Thyroid gland (tissue), 4 donors: ENCODE data around the gene BNIP3. TPM values are rescaled to one million over a fixed set of nuclear protein-coding genes. Genes with fewer than 3 reads are reported as not detected.
A peak's percentile ranks its signal among the peaks of the same experiment; 100 is the strongest.

Source experiments
- DNase-seq, 2 donors: peaks; one replicate each; pipeline ENCODE4 v3.0.0-alpha.2; 2019
- H3K27ac ChIP-seq, 3 donors: fragments of 200-600 bp; sonication (generic); 1 replicate in 2 of 3; 2 replicates in 1 of 3; pipeline ENCODE4 v1.5.1; 2016 to 2019; ENCODE audit warnings: mild to moderate bottlenecking in 1 of 3, moderate library complexity in 1 of 3
- H3K27me3 ChIP-seq: fragments of 200-600 bp; sonication (generic); one replicate; pipeline ENCODE4 v1.5.1; 2019
- H3K36me3 ChIP-seq, 2 donors: fragments of 200-600 bp; sonication (generic); one replicate each; pipeline ENCODE4 v1.5.1; 2016 to 2019
- H3K4me1 ChIP-seq, 2 donors: fragments of 200-600 bp; sonication (generic); one replicate each; pipeline ENCODE4 v1.5.1; 2017 to 2019
- H3K4me3 ChIP-seq, 3 donors: fragments of 200-600 bp; sonication (generic); replicated peaks in 1 of 3; 1 replicate in 2 of 3; 2 replicates in 1 of 3; pipeline ENCODE4 v1.5.1; 2016; ENCODE audit warnings: mild to moderate bottlenecking in 1 of 3
- H3K9me3 ChIP-seq: fragments of 200-600 bp; sonication (generic); one replicate; pipeline ENCODE4 v1.5.1; 2017
- POLR2A ChIP-seq, 2 donors: fragments of 450-650 bp; IDR thresholded peaks; one replicate each; pipeline ENCODE4 v1.6.1; 2017; ENCODE audit warnings: antibody characterized with exemption in 2 of 2, mild to moderate bottlenecking in 2 of 2, moderate library complexity in 1 of 2
- WGBS, 2 donors: methylation state at CpG; one replicate each; pipeline ENCODE4 v1.1.5; 2017; 5-methylcytosine and 5-hydroxymethylcytosine counted together
- intact Hi-C: fragments of 100-400 bp; cut with DNase I; formaldehyde crosslinking; loops from one replicate; pipeline ENCODE4 v1.15.1; 2023
- total RNA-seq, 4 donors: library from RNA; depleted of rRNA; stranded (reverse); fragments of >200 nt; gene quantifications; one replicate each; pipeline ENCODE4 v1.2.3, GENCODE V29; 2016
- TF ChIP-seq, protein P1 (sequence below), 6 experiments: fragments of 200-600 bp in 3 of 6; fragments of 450-650 bp in 3 of 6; sonication (generic) in 3 of 6; IDR thresholded peaks; one replicate each; pipeline ENCODE4 v1.5.1; 2016 to 2019; ENCODE audit warnings: antibody characterized with exemption in 6 of 6, mild to moderate bottlenecking in 2 of 6, inconsistent platforms in 1 of 6, moderate library complexity in 1 of 6

Gene BNIP3
- total RNA-seq, 4 donors from 2014 or later = 54.4 to 124 (median 90.2) TPM

DNA sequence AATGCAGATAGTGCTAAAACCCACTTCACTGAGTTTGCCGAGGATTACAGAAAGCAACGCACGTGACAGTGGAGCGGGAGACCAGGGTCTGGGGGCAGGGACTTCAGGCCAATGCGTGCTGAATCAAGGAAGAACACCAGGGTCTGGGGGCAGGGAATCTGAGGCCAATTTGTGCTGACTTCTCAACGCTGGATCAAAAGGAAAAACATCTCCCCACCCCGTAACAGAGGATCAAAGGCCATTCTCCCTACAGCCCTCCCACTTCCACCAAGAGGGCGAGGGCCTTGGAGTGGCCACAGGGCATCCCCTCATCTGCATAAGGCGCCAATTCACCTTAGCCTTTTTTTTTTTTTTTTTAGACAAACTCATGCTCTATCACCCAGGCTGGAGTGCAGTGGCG, 22.3 kb upstream of the BNIP3 start:
- 79 to 81% methylated on average over 10 of the region's 10 CpGs for WGBS, 2 donors
- TF ChIP-seq, protein P1, sequence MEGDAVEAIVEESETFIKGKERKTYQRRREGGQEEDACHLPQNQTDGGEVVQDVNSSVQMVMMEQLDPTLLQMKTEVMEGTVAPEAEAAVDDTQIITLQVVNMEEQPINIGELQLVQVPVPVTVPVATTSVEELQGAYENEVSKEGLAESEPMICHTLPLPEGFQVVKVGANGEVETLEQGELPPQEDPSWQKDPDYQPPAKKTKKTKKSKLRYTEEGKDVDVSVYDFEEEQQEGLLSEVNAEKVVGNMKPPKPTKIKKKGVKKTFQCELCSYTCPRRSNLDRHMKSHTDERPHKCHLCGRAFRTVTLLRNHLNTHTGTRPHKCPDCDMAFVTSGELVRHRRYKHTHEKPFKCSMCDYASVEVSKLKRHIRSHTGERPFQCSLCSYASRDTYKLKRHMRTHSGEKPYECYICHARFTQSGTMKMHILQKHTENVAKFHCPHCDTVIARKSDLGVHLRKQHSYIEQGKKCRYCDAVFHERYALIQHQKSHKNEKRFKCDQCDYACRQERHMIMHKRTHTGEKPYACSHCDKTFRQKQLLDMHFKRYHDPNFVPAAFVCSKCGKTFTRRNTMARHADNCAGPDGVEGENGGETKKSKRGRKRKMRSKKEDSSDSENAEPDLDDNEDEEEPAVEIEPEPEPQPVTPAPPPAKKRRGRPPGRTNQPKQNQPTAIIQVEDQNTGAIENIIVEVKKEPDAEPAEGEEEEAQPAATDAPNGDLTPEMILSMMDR (IDR thresholded peaks at IDR 0.05) = no peak
- DNase-seq = no peak

DNA sequence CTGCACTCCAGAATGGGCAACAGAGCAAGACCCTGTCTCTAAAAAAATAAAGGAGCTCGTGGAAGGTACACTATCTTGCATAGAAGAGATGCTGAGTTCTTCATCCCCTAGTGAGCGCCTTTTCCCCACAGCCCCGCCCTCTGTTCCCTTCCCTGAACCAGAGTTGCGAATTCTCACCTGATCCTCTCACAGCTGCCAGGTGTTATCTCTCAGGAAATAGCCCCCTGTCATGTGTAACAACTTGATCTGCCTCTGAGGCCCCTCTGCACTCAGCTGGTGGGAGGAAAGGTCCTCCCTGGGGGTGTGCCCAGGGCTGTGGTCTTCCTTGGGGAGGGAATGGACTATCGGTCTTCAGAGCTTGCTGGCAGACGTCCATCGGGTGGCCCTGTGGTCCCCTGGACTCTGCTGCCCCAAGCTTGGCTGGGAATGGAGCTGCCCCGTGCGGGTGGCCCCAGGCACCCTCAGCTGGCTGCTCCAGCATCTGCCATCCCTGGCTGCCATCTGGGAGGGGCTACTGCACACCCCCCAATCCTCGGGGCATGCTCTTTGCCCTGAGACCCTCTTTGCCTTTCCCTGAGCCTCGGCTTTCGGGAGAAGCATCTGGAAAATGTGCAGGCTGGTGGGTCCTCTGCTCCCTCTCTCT, 21.7 kb upstream of the BNIP3 start:
- H3K27ac ChIP-seq = no peak overlapping the region
- no peaks in the 10 kb centered on the region for H3K27me3 ChIP-seq
- TF ChIP-seq, protein P1 (IDR thresholded peaks at IDR 0.05) = no peak
- TF ChIP-seq POLR2A (IDR thresholded peaks at IDR 0.05) = no peak
- H3K9me3 ChIP-seq = no peaks in the 10 kb centered on the region
- intact Hi-C loops = no loop called here
- no peaks in the 10 kb centered on the region for H3K36me3 ChIP-seq
- 75 to 78% methylated on average over 5 to 12 of the region's 12 CpGs for WGBS, 2 donors
- no peak for DNase-seq
- no peak overlapping the region for H3K4me3 ChIP-seq
- peaks cover 6 to 18% of the 10 kb centered on the region in 2 donors for H3K4me1 ChIP-seq

More for the DNA sequence above, 22.3 kb upstream of the BNIP3 start:
- H3K4me3 ChIP-seq = no peak overlapping the region
- H3K27ac ChIP-seq = no peak overlapping the region
- peaks cover 0 to 12% of the 10 kb centered on the region in 2 donors for H3K4me1 ChIP-seq
- intact Hi-C loops = no loop called here
- H3K9me3 ChIP-seq = no peaks in the 10 kb centered on the region
- H3K27me3 ChIP-seq = no peaks in the 10 kb centered on the region
- H3K36me3 ChIP-seq = no peaks in the 10 kb centered on the region

DNA sequence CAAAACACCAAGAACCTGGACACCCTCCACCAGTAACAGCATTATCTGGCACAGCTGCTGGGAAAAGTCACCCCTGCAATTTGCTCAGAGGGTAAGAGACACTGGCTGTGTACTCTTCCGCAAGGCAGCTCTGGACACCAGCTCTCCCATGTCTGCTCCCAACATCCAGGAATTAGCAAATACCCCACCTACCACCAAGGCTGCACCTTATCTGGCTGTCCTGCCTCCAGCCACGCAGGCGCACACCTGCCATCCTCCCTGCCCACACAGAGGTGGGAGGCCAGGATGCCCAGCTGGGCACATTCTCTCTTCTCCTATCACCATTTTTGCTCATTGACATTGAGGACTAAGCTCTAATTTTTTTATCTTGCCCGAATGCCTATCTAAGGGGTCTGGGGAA, 20.3 kb upstream of the BNIP3 start:
- Histone ChIP-seq H3K27me3 (no peaks in the 10 kb centered on the region), H3K36me3 (no peaks in the 10 kb centered on the region), H3K4me3 (no peak overlapping the region), H3K27ac (no peak overlapping the region), H3K9me3 (no peaks in the 10 kb centered on the region), H3K4me1 (peaks cover 15 to 30% of the 10 kb centered on the region in 2 donors)
- intact Hi-C loops = no loop called here
- TF ChIP-seq, protein P1 (IDR thresholded peaks at IDR 0.05) = no peak
- TF ChIP-seq POLR2A (IDR thresholded peaks at IDR 0.05) = no peak
- DNase-seq = no peak
- 90 to 95% methylated on average over 4 of the region's 4 CpGs for WGBS, 2 donors

DNA sequence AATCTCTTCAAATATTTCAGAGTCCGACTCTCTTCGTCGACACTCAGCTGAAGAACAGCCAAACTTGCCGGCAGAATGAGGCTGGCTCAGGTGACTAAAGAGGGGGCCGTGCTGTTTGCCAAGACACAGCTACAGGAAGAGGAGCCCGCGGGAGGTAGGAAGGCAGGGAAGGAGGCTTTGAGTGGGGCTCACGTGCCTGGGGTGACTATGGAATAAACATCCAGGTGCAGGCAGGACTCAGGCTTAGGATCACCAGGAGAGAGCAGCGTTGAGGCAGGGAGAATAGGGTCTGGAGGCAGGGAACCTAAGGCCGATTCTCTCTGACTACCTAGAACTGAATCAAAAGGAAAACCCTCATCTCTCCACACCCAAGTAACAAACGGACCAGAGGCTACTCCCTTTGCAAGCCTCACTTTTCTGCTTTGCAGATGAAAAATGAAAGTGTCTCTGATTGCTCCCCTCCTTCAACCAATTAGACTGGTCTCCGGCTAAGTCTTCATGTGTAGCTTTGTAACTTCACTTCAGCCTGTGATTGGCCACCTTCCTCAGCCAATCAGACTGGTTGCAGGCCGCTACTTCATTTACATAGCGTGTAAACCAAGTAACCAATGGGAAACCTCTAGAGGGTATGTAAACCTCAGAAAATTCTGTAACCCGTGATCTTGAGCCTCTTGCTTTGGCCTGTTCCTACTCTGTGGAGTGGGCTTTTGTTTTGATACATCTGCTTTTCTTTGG, 19.7 kb upstream of the BNIP3 start:
- Histone ChIP-seq H3K27ac (peak overlapping the region in 2 of 3 donors; percentile 4 to 5), H3K27me3 (no peaks in the 10 kb centered on the region), H3K4me3 (no peak overlapping the region), H3K9me3 (no peaks in the 10 kb centered on the region), H3K36me3 (no peaks in the 10 kb centered on the region), H3K4me1 (peaks cover 21 to 36% of the 10 kb centered on the region in 2 donors)
- WGBS, 2 donors = 39 to 45% methylated on average over 15 of the region's 15 CpGs
- DNase-seq = peak; percentile 83 to 84
- TF ChIP-seq POLR2A (IDR thresholded peaks at IDR 0.05) = peak in 1 of 2 donors; percentile 37
- TF ChIP-seq, protein P1 (IDR thresholded peaks at IDR 0.05) = peak in 2 of 6 experiments; percentile 13 to 19
- intact Hi-C loops = no loop called here
